Activated CD4-positive, alpha-beta T cell treated with anti-CD3 and anti-CD28 coated beads, Interleukin-10, Interleukin-2, amounts not matched to agents 100 ng/mL and 50 ng/mL, durations not matched to agents 16 hours and 8 hours (primary cell): ENCODE results near the gene OGFR.

ENCODE experiments used
- DNase-seq: peaks from one replicate; pipeline ENCODE4 v3.0.0-alpha.2; 2020

Gene OGFR

GRCh38 chr20:62816884-62817873 lies 12.5 kb downstream of the OGFR start, which contains the start of gene COL9A3:
Gene COL9A3 (plus strand): TSS chr20:62817050. CDS start chr20:62817065, 15 bp downstream.
- no peak for DNase-seq

- no peak for DNase-seq
Measured at GRCh38 chr20:62817975-62818591, 13.4 kb downstream of the OGFR start.

GRCh38 chr20:62818592-62819493 lies 14.2 kb downstream of the OGFR start:
- no peak for DNase-seq

- no peak for DNase-seq
Measured at GRCh38 chr20:62819494-62820174, 15.0 kb downstream of the OGFR start.

GRCh38 chr20:62820208-62820961 lies 15.8 kb downstream of the OGFR start:
- DNase-seq, result no peak

- no peak for DNase-seq
Measured at GRCh38 chr20:62820962-62821725, 16.5 kb downstream of the OGFR start.

- DNase-seq, result no peak
Measured at GRCh38 chr20:62821726-62822210, 17.1 kb downstream of the OGFR start.

- DNase-seq, result no peak
Measured at GRCh38 chr20:62822239-62822787, 17.7 kb downstream of the OGFR start.

- peak; percentile 69 for DNase-seq
Measured at GRCh38 chr20:62822788-62823651, 18.4 kb downstream of the OGFR start.

GRCh38 chr20:62823688-62824475 lies 19.2 kb downstream of the OGFR start:
- DNase-seq, result no peak

- peak; percentile 63 for DNase-seq
Measured at GRCh38 chr20:62824476-62825332, 20.1 kb downstream of the OGFR start.

GRCh38 chr20:62825333-62825985 lies 20.8 kb downstream of the OGFR start:
- no peak for DNase-seq

GRCh38 chr20:62825986-62826645 lies 21.5 kb downstream of the OGFR start:
- DNase-seq, result no peak

- no peak for DNase-seq
Measured at GRCh38 chr20:62826646-62827310, 22.1 kb downstream of the OGFR start.

- DNase-seq, result no peak
Measured at GRCh38 chr20:62827311-62828038, 22.8 kb downstream of the OGFR start.
